ENCODE data around the gene ANAPC15. TPM values are rescaled to one million over a fixed set of nuclear protein-coding genes. Genes with fewer than 3 reads are reported as not detected.

Gene ANAPC15
- total RNA-seq, 1 experiment from 2014 or later = 63.6 TPM

Small RNAs within 50 kb of the gene (microRNA-seq; reads per million reads assigned to microRNA genes)
- gene MIR3165 = 0.53 reads per million

Other genes starting within 250 kb of the ANAPC15 start
- not detected in 2 replicates for gene DEFB131B, start 234.2 kb downstream of the ANAPC15 start, total RNA-seq (2022)
- gene XNDC1N, start 184.1 kb downstream of the ANAPC15 start, total RNA-seq (2022) = 5.9 and 8.4 TPM in 2 replicates
- gene RNF121, start 183.6 kb downstream of the ANAPC15 start, total RNA-seq (2022) = 27.8 and 29.8 TPM in 2 replicates
- gene IL18BP, start 113.8 kb downstream of the ANAPC15 start, total RNA-seq (2022) = 5.1 and 8.2 TPM in 2 replicates
- gene NUMA1, start 32.2 kb downstream of the ANAPC15 start, total RNA-seq (2022) = 109 and 113 TPM in 2 replicates
- 9.3 and 9.5 TPM in 2 replicates for gene LRRC51, start 31.8 kb downstream of the ANAPC15 start, total RNA-seq (2022)
- 76.9 and 82.4 TPM in 2 replicates for gene LAMTOR1, start 9.4 kb downstream of the ANAPC15 start, total RNA-seq (2022)
- not detected in 2 replicates for gene TOMT, start 6.8 kb downstream of the ANAPC15 start, total RNA-seq (2022)
- gene FOLR3, start 23.0 kb upstream of the ANAPC15 start, total RNA-seq (2022) = 2.0 and 2.6 TPM in 2 replicates
- gene FOLR1, start 79.4 kb upstream of the ANAPC15 start, total RNA-seq (2022) = 0.40 TPM in 1 of 2 replicates, not detected in the other
- not detected in 2 replicates for gene FOLR2, start 104.1 kb upstream of the ANAPC15 start, total RNA-seq (2022)
- 90.2 and 104 TPM in 2 replicates for gene INPPL1, start 112.1 kb upstream of the ANAPC15 start, total RNA-seq (2022)
- gene PHOX2A, start 131.5 kb upstream of the ANAPC15 start, total RNA-seq (2022) = not detected in 2 replicates